Fibroblast of gingiva (primary cell): ENCODE data around the gene PPP4R2.
"Not testable (repeated sequence)": the region's sequence is repeated elsewhere in the genome, so short reads cannot be mapped to it uniquely, and the experiment has no call there.

Source experiments
- DNase-seq: peaks from one replicate; pipeline ENCODE4 v3.0.0-alpha.2; 2011; ENCODE audit warnings: low read depth

Gene PPP4R2

GRCh38 chr3:73026111-73026759, 29.6 kb downstream of the PPP4R2 start:
- no peak for DNase-seq

GRCh38 chr3:73026760-73027113, 30.1 kb downstream of the PPP4R2 start:
- DNase-seq = no peak

GRCh38 chr3:73028803-73029202, 32.2 kb downstream of the PPP4R2 start:
- DNase-seq = no peak

GRCh38 chr3:73029321-73029796, 32.7 kb downstream of the PPP4R2 start:
- DNase-seq = peak; percentile 47

GRCh38 chr3:73030073-73030597, 33.5 kb downstream of the PPP4R2 start:
- DNase-seq = no peak

- DNase-seq = no peak
Measured at GRCh38 chr3:73031573-73032103, 35.0 kb downstream of the PPP4R2 start.

GRCh38 chr3:73036694-73037591, 40.3 kb downstream of the PPP4R2 start:
- peak; percentile 4 for DNase-seq

- DNase-seq = no peak
Measured at GRCh38 chr3:73041537-73041936, 44.9 kb downstream of the PPP4R2 start.

GRCh38 chr3:73043414-73043813, 46.8 kb downstream of the PPP4R2 start:
- no peak for DNase-seq

- no peak for DNase-seq
Measured at GRCh38 chr3:73045391-73045790, 48.8 kb downstream of the PPP4R2 start.

GRCh38 chr3:73046195-73046594, 49.6 kb downstream of the PPP4R2 start:
- no peak for DNase-seq

- DNase-seq = no peak
Measured at GRCh38 chr3:73049319-73049718, 52.7 kb downstream of the PPP4R2 start.

- no peak for DNase-seq
Measured at GRCh38 chr3:73052857-73053256, 56.2 kb downstream of the PPP4R2 start.

- no peak for DNase-seq
Measured at GRCh38 chr3:73055583-73055982, 59.0 kb downstream of the PPP4R2 start.

- peak; percentile 48 for DNase-seq
Measured at GRCh38 chr3:73056014-73056844, 59.6 kb downstream of the PPP4R2 start.

- DNase-seq = no peak
Measured at GRCh38 chr3:73056845-73057150, 60.2 kb downstream of the PPP4R2 start.

GRCh38 chr3:73060302-73060723, 63.7 kb downstream of the PPP4R2 start:
- DNase-seq = peak; percentile 84

GRCh38 chr3:73061416-73061815, 64.8 kb downstream of the PPP4R2 start, which contains the start of gene EBLN2:
EBLN2 (plus strand) TSS chr3:73061659; CDS start chr3:73062082, 423 bp downstream.
- DNase-seq = no peak

GRCh38 chr3:73066243-73066642, 69.6 kb downstream of the PPP4R2 start:
- not testable (repeated sequence) for DNase-seq

GRCh38 chr3:73068419-73068818, 71.8 kb downstream of the PPP4R2 start:
- no peak for DNase-seq

- no peak for DNase-seq
Measured at GRCh38 chr3:73069187-73069586, 72.6 kb downstream of the PPP4R2 start.
